Right kidney (tissue), 1 donor: ENCODE data around the gene MARCHF3.
"Not testable (repeated sequence)": the region's sequence is repeated elsewhere in the genome, so short reads cannot be mapped to it uniquely, and the experiment has no call there.

Experiments used
- DNase-seq: peaks from one replicate; pipeline ENCODE4 v3.0.0-alpha.2; 2016

MARCHF3 gene

DNA sequence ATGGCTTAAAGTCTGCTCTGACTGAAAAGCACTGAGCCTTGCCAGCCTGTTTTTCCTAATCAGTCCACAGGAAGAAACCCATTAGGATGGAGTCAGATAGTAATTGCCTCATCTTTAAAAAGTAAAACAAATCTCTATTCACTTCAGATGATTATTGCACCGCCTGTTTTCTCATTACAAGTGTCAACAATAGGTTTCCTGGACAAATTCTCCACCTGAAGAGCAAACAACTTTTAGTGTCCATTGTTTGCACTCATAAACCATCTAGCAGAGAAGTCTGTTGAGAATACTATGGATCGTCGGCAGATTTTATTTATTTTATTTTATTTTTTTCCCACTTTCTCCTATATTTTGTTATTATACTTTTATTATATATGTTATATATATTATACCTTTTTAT lies 22.7 kb upstream of the MARCHF3 start:
- DNase-seq = no peak

- no peak for DNase-seq
Measured at GRCh38 chr5:127051591-127051990, 21.2 kb upstream of the MARCHF3 start.

GRCh38 chr5:127046343-127047072 lies 16.1 kb upstream of the MARCHF3 start:
- no peak for DNase-seq

DNA sequence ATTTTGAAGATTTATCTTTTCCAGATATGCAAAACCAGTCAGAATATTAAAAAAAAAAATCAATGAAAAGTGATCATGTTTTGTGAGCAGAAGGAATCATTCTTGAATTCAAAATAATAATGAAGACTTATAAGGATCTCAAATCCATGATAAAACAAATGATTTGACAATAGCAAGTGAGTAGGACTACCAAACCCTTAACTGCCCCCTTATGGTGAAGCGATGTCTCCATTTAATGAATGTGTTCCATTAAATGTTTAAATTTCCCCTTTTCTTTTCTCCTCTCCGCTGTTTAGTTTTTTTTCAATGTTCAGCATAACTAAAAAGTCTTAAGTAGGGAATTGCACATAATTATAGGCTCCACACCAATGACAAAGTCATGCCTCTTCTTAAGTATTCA lies 12.2 kb upstream of the MARCHF3 start:
- no peak for DNase-seq

GRCh38 chr5:127041571-127041970 lies 11.2 kb upstream of the MARCHF3 start:
- DNase-seq = no peak

DNA sequence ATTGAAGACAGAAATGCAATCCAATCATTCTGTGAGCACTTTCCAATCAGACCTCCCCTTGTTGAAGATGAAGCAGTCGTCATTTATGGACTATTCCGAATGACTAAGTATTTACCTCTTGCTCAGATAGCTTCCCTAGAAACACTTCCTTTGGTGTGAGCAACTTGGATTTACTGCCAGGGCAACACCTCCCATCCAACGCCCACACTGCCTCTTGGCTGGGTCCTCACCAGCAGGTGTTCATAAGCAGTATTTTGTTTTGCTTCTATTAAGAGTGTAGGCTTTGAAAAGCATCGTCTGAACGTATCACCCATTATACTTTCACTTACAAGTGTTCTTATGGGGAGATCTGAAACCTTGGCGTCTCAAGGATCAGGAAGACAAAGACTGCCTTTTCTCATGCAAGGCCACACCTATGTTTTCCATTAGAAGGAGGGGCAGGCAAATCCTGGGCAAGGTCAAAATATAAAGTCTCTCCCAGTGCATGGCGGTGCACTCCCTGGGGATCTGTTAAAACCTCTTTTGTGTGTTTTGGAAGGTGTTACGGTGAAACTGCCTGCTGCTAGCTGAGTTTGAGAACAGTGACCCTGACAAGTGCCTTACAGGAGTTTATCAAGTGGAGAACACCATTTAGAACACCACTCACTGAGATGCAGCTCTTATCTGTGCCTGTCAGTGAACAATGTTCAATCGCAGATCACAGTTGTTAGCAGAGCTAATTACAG lies 10.6 kb upstream of the MARCHF3 start:
- no peak for DNase-seq

- DNase-seq = no peak
Measured at GRCh38 chr5:127038550-127038949, 8.2 kb upstream of the MARCHF3 start.

GRCh38 chr5:127031863-127032232 lies 1.5 kb upstream of the MARCHF3 start:
- DNase-seq = no peak

- peak; percentile 78 for DNase-seq
Measured at GRCh38 chr5:127031147-127031862, 947 bp upstream of the MARCHF3 start.

GRCh38 chr5:127029581-127030258 lies 638 bp downstream of the MARCHF3 start:
- DNase-seq = no peak

GRCh38 chr5:127028822-127029457 lies 1.4 kb downstream of the MARCHF3 start:
- peak; percentile 45 for DNase-seq

- DNase-seq = no peak
Measured at GRCh38 chr5:127027539-127027938, 2.8 kb downstream of the MARCHF3 start.

GRCh38 chr5:127026166-127026565 lies 4.2 kb downstream of the MARCHF3 start:
- no peak for DNase-seq

GRCh38 chr5:127025467-127025866 lies 4.9 kb downstream of the MARCHF3 start:
- no peak for DNase-seq

- DNase-seq = no peak
Measured at GRCh38 chr5:127024821-127025220, 5.5 kb downstream of the MARCHF3 start.

DNA sequence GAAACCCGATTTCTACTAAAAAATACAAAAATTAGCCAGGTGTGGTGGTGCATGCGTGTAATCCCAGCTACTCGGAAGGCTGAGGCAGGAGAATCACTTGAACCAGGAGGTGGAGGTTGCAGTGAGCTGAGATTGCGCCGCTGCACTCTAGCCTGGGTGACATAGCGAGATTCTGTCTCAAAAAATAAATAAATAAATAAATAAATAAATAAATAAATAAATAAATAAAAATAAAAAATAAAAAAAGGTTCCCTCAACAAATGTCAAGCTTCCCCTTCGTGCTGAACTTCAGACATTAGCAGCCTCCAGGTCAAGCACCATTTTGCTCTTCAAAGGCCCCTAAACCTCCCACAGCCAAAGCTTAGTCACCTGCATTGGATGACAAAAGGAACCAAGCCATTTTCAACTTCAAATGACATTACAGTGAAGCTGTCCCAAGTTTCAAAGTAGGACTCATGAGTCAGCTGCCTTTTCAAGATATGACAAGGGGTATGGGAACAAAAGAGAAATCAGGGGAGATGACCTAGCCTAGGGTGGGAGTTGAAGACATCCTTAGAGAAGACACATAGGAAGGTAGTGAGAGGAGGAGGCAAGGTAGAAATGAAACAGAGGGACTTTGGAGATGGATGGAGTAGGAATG lies 6.7 kb downstream of the MARCHF3 start:
- not testable (repeated sequence) for DNase-seq

DNA sequence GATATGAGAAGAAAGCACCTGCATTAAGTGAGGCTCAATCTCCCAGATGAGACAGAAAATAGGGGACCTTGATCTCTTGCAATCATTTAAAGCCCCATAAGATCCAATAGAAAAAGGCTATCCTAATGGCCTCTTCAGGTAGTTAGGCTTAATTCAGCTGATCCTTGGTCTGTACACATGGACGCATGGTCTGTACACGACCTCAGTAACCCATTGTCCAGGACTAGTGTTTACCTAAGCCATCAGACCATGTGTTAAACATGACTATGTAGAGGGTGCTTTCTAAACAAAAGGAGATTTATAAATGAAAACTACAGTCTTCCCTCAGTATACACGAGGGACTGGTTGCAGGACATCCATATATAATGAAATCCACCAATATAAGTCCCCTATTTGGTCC lies 7.5 kb downstream of the MARCHF3 start:
- DNase-seq = no peak

GRCh38 chr5:127019928-127020327 lies 10.4 kb downstream of the MARCHF3 start:
- DNase-seq = no peak

DNA sequence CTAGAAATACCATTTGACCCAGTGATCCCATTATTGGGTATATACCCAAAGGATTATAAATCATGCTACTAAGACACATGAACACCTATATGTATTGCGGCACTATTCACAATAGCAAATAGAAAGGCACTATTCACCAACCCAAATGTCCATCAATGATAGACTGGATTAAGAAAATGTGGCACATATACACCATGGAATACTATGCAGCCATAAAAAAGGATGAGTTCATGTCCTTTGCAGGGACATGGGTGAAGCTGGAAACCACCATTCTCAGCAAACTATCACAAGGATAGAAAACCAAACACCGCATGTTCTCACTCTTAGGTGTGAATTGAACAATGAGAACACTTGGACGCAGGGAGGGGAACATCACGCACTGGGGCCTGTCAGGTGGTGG lies 13.6 kb downstream of the MARCHF3 start:
- DNase-seq = not testable (repeated sequence)

- no peak for DNase-seq
Measured at GRCh38 chr5:127015716-127016115, 14.6 kb downstream of the MARCHF3 start.

GRCh38 chr5:127014573-127014972 lies 15.8 kb downstream of the MARCHF3 start:
- no peak for DNase-seq

- no peak for DNase-seq
Measured at GRCh38 chr5:127013407-127013806, 17.0 kb downstream of the MARCHF3 start.
